Measurements from ENCODE around the gene EPS8L3.

GRCh38 chr1:109728870-109729269 lies 34.9 kb downstream of the EPS8L3 start:
- TF ChIP-seq CTCF (IDR thresholded peaks at IDR 0.05; ENCODE audit: control extremely low read depth in 1 of 3, insufficient read depth in 1 of 3, low read depth in 1 of 3, low read length in 3 of 3), result no peak
- no peak for TF ChIP-seq TEAD4 (IDR thresholded peaks at IDR 0.05; ENCODE audit: low read depth, low read length)
- TF ChIP-seq YY1 (IDR thresholded peaks at IDR 0.05; ENCODE audit: low read depth, low read length), result no peak
- TF ChIP-seq POLR2AphosphoS5 (IDR thresholded peaks at IDR 0.05; ENCODE audit: low read depth, low read length), result no peak
- TF ChIP-seq POLR2A (IDR thresholded peaks at IDR 0.05; ENCODE audit: control extremely low read depth in 1 of 2, low read depth in 2 of 2, low read length in 2 of 2), result no peak
- TF ChIP-seq USF2 (IDR thresholded peaks at IDR 0.05; ENCODE audit: low read length), result no peak
- no peak for TF ChIP-seq SUZ12 (IDR thresholded peaks at IDR 0.05; ENCODE audit: low read length)
- TF ChIP-seq NRF1 (IDR thresholded peaks at IDR 0.05; ENCODE audit: low read depth, low read length), result no peak

Measured in H1 (cell line).